Lung (tissue), 12 donors: ENCODE measurements around the gene TBX2. TPM values are rescaled to one million over a fixed set of nuclear protein-coding genes. Genes with fewer than 3 reads are reported as not detected.
"Not testable (repeated sequence)": the region's sequence is repeated elsewhere in the genome, so short reads cannot be mapped to it uniquely, and the experiment has no call there.

ENCODE experiments used
- ATAC-seq: fragments of 200-7000 bp; cut with Tn5 transposase; one replicate; pipeline ENCODE4 v1.9.1; 2020; ENCODE audit warnings: moderate number of reproducible peaks; ENCODE audit not compliant: insufficient read depth, low FRiP score
- DNase-seq, 3 donors: peaks; one replicate each; pipeline ENCODE4 v3.0.0-alpha.2; 2013 to 2017
- H3K27ac ChIP-seq, 2 donors: one replicate each; pipeline ENCODE4 v1.5.1; 2013; ENCODE audit warnings: mild to moderate bottlenecking in 2 of 2, moderate library complexity in 2 of 2, control low read depth in 1 of 2, inconsistent platforms in 1 of 2, low read depth in 1 of 2, low read length in 1 of 2
- H3K27me3 ChIP-seq, 3 donors: one replicate each; pipeline ENCODE4 v1.5.1; 2013; ENCODE audit warnings: low read length in 2 of 3; ENCODE audit not compliant: control insufficient read depth in 3 of 3, insufficient read depth in 3 of 3
- H3K36me3 ChIP-seq, 4 donors: one replicate each; pipeline ENCODE4 v1.5.1; 2013; ENCODE audit warnings: low read length in 4 of 4, mild to moderate bottlenecking in 1 of 4, moderate library complexity in 1 of 4; ENCODE audit not compliant: control insufficient read depth in 4 of 4, insufficient read depth in 4 of 4
- H3K4me1 ChIP-seq, 5 donors: one replicate each; pipeline ENCODE4 v1.5.1; 2013; ENCODE audit warnings: low read length in 5 of 5, mild to moderate bottlenecking in 2 of 5, moderate library complexity in 1 of 5; ENCODE audit not compliant: control insufficient read depth in 5 of 5, insufficient read depth in 5 of 5
- H3K4me3 ChIP-seq: one replicate; pipeline ENCODE4 v1.5.1; 2013; ENCODE audit warnings: mild to moderate bottlenecking, control low read depth, moderate library complexity
- H3K9ac ChIP-seq, 2 donors: one replicate each; pipeline ENCODE4 v1.5.1; 2013; ENCODE audit warnings: low read length in 2 of 2, control low read depth in 1 of 2; ENCODE audit not compliant: insufficient read depth in 1 of 2
- H3K9me3 ChIP-seq, 4 donors: one replicate each; pipeline ENCODE4 v1.5.1; 2013; ENCODE audit warnings: low read length in 3 of 4, mild to moderate bottlenecking in 1 of 4, moderate library complexity in 1 of 4; ENCODE audit not compliant: control insufficient read depth in 4 of 4, insufficient read depth in 3 of 4
- WGBS, 2 donors: extraction: QIAGEN DNeasy Blood & Tissue Kit; methylation state at CpG; one replicate each; pipeline ENCODE4 v1.1.7; 2013; 5-methylcytosine and 5-hydroxymethylcytosine counted together
- polyA plus RNA-seq, 2 donors: library from polyadenylated mRNA; stranded (reverse); fragments of 200-250 nt; gene quantifications; one replicate each; pipeline ENCODE4 v1.2.1, GENCODE V29; 2013
- total RNA-seq, 2 donors: library from RNA; depleted of rRNA in 1 of 2; stranded (reverse); fragments of >200 nt in 1 of 2; gene quantifications; one replicate each; pipeline ENCODE4 v1.2.1, GENCODE V29; 2014 to 2021
- TF ChIP-seq, protein P1 (sequence below): IDR thresholded peaks from 2 replicates; pipeline ENCODE4 v1.5.1; 2012; ENCODE audit warnings: mild to moderate bottlenecking; ENCODE audit errors: control extremely low read depth, extremely low read depth
- donor health status: control.
- donor health status: control.
- donor health status: Bipolar disorder and iron deficiency.
- donor health status: healthy.
- donor health status: DM: yes; HTN: yes; CAD: no.

Gene TBX2
- total and polyA plus RNA-seq, 4 donors, result 44.5 to 155 (median 79.2) TPM

DNA sequence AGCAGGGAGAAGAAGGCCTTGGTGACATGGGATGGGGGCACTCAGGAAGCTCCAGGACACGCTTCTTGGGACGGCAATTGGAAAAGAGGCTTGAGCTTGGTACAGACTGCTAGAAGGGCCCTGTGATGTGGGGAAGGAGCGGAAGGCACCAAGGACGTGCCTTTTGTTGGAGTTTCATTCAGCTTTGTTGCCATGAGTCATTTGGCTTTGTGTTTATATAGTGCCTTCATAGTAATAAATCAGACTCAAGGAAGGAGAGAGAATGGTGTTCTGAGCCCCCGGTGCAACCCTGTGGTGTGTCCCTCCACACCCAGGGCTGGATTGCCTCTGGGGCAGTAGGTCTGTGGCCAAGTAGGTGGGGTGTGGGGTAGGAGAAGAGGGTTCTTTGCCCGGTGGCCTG lies 45.2 kb downstream of the TBX2 start:
- H3K9me3 ChIP-seq, result no peaks in the 10 kb centered on the region
- TF ChIP-seq, protein P1, sequence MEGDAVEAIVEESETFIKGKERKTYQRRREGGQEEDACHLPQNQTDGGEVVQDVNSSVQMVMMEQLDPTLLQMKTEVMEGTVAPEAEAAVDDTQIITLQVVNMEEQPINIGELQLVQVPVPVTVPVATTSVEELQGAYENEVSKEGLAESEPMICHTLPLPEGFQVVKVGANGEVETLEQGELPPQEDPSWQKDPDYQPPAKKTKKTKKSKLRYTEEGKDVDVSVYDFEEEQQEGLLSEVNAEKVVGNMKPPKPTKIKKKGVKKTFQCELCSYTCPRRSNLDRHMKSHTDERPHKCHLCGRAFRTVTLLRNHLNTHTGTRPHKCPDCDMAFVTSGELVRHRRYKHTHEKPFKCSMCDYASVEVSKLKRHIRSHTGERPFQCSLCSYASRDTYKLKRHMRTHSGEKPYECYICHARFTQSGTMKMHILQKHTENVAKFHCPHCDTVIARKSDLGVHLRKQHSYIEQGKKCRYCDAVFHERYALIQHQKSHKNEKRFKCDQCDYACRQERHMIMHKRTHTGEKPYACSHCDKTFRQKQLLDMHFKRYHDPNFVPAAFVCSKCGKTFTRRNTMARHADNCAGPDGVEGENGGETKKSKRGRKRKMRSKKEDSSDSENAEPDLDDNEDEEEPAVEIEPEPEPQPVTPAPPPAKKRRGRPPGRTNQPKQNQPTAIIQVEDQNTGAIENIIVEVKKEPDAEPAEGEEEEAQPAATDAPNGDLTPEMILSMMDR, result no peak
- H3K27me3 ChIP-seq, result peaks cover 0 to 2% (median 0%) of the 10 kb centered on the region in 3 donors
- ATAC-seq (no peak), DNase-seq (no peak)
- H3K4me1 ChIP-seq, result peaks cover 0 to under 1% (median 0%) of the 10 kb centered on the region in 5 donors
- WGBS, 2 donors, result 72 to 79% methylated on average over 6 of the region's 6 CpGs
- no peak overlapping the region for H3K9ac ChIP-seq
- H3K4me3 ChIP-seq, result no peak overlapping the region
- no peak overlapping the region for H3K27ac ChIP-seq
- H3K36me3 ChIP-seq, result no peaks in the 10 kb centered on the region

DNA sequence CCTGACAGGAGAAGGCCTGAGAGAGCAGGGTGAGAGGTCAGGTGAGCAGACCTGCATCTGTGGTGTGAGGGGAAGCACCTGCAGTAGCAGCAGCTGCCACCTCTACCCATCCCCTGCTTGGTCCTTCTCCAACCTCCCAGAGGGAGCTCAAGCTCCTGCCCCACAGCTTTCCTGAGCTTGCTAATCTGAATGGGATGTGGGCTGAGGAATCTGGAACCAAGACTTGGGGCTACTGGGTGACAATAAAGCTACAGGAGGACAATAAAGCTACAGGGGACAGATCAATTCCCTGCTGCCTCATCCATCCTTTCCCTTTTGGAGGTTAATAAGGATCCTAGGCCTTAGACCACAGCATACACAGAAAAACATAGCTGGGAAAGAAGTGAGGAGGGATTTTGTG lies 47.7 kb downstream of the TBX2 start:
- H3K27me3 ChIP-seq, result peaks cover 0 to 10% (median 7%) of the 10 kb centered on the region in 3 donors
- no peak for ATAC-seq

DNA sequence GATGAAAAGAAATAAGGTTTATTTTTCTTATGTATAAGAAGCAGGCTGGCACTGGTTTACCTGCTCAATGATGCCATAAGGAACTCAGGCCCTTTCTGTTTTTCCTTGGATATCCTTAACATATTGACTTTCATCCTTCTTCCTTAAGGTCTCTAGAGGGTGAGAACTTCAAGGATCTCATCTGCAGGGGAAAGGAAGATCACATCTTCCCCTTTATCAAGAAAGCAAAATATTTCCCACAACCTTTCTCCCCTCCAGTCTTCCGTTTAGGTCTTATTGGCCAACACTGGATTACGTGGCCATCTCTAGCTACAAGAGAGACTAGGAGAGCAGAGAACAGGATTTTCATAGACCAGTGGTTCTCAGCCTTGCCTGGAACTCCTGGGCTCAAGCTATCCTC lies 48.4 kb downstream of the TBX2 start:
- Histone ChIP-seq H3K4me1 (peaks cover 0 to 16% (median 11%) of the 10 kb centered on the region in 5 donors), H3K27me3 (peaks cover 0 to 17% (median 7%) of the 10 kb centered on the region in 3 donors), H3K9ac (no peak overlapping the region), H3K27ac (no peak overlapping the region), H3K4me3 (no peak overlapping the region), H3K9me3 (no peaks in the 10 kb centered on the region), H3K36me3 (peaks cover 0 to 7% (median 0%) of the 10 kb centered on the region in 4 donors)
- ATAC-seq (no peak), DNase-seq (no peak)
- TF ChIP-seq, protein P1, result no peak
- 78 to 82% methylated on average over 2 of the region's 2 CpGs for WGBS, 2 donors

More for the DNA sequence above, 47.7 kb downstream of the TBX2 start:
- H3K4me3 ChIP-seq, result no peak overlapping the region
- H3K27ac ChIP-seq, result no peak overlapping the region
- H3K9ac ChIP-seq, result no peak overlapping the region
- no peak for DNase-seq
- TF ChIP-seq, protein P1, result no peak
- H3K36me3 ChIP-seq, result peaks cover 0 to under 1% (median 0%) of the 10 kb centered on the region in 4 donors
- H3K9me3 ChIP-seq, result no peaks in the 10 kb centered on the region
- H3K4me1 ChIP-seq, result peaks cover 0 to 16% (median 11%) of the 10 kb centered on the region in 5 donors

DNA sequence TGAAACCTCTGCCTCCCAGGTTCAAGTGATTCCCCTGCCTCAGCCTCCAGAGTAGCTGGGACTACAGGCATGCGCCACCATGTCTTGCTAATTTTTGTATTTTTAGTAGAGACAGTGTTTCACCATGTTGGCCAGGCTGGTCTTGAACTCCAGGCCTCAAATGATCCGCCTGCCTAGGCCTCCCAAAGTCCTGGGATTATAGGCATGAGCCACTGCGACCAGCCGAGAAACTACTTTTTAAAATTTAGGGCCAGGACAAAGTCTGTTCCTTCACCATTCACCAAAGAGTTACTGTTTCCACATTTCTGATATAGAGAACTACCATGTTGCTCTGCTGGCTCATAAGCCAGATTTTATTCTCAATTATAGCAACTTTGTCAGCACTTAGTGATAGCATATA lies 49.5 kb downstream of the TBX2 start:
- Histone ChIP-seq H3K36me3 (peaks cover 0 to 15% (median 3%) of the 10 kb centered on the region in 4 donors), H3K4me1 (peaks cover 0 to 16% (median 11%) of the 10 kb centered on the region in 5 donors), H3K27me3 (peaks cover 0 to 28% (median 14%) of the 10 kb centered on the region in 3 donors)
- not testable (repeated sequence) for DNase-seq, H3K9me3 ChIP-seq, H3K9ac ChIP-seq, H3K27ac ChIP-seq, H3K4me3 ChIP-seq, ATAC-seq
- WGBS, 2 donors, result 85 to 96% methylated on average over 4 of the region's 4 CpGs
